HG03108 (cell line): Measurements from ENCODE around the gene C16orf86.

Source experiments
- ATAC-seq: cut with Tn5 transposase; IDR thresholded peaks from one replicate; pipeline ENCODE4 v1.9.1; 2021; ENCODE audit warnings: moderate library complexity; ENCODE audit not compliant: unreplicated experiment

The C16orf86 gene

GRCh38 chr16:67653128-67653788 is 13.4 kb upstream of the C16orf86 start:
- no peak for ATAC-seq

DNA sequence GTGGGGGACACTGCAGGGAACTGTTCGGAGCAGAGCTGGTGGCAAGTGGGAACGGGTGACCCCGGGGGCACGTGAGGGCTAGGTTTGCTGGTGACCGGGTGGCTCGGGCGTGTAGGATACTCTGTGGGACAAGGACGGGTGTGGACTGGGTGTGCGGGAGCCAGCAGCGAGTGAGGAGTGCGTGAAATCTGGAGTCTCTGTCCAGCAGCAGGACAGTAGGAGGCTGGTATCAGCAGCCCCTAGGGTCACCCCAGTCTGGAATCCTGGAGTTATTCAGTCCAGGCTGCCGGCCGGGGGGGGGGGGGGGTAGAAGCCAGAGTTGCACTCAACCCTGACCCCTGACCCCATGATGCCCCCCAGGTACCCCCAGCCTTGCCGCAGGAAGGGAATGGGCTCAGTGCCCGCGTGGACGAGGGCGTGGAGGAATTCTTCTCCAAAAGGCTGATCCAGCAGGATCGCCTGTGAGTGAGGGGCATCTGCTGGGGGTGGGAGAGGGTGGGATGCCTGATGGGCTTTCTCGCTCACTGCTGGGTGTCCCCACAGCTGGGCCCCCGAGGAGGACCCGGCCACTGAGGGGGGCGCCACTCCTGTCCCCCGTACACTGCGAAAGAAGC is 12.7 kb upstream of the C16orf86 start:
- no peak for ATAC-seq

DNA sequence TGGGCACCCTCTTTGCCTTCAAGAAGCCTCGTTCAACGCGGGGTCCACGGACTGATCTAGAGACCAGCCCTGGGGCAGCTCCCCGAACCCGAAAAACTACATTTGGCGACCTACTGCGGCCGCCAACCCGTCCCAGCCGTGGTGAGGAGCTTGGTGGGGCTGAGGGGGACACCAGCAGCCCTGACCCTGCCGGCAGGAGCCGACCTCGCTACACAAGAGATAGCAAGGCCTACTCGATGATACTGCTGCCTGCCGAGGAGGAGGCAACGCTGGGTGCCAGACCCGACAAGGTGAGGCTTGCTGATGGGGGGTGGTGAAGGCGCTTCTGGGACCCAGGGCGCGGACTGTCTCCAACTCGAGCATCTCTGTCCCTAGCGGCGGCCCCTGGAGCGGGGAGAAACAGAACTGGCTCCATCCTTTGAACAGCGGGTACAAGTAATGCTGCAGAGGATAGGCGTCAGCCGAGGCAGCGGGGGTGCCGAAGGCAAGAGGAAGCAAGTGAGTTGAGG is 12.2 kb upstream of the C16orf86 start:
- ATAC-seq = no peak

DNA sequence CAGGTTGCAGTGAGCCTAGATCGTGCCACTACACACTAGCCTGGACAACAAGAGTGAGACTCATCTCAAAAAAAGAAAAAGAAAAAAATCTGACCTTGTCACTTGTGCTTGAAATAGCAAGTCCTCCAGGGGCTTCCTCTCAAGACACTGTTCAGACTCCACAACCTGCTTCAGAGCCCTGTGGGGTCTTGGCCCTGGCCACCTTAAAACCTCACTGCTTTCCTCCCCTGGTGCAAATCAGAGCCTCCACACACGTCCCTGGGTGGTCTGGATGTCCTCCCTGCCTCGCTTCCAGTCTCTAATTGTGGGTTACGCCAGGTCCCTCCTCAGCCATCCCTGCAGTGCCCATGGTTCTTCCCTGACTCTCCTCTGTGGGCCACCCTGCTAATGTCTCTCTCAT is 11.3 kb upstream of the C16orf86 start:
- no peak for ATAC-seq

DNA sequence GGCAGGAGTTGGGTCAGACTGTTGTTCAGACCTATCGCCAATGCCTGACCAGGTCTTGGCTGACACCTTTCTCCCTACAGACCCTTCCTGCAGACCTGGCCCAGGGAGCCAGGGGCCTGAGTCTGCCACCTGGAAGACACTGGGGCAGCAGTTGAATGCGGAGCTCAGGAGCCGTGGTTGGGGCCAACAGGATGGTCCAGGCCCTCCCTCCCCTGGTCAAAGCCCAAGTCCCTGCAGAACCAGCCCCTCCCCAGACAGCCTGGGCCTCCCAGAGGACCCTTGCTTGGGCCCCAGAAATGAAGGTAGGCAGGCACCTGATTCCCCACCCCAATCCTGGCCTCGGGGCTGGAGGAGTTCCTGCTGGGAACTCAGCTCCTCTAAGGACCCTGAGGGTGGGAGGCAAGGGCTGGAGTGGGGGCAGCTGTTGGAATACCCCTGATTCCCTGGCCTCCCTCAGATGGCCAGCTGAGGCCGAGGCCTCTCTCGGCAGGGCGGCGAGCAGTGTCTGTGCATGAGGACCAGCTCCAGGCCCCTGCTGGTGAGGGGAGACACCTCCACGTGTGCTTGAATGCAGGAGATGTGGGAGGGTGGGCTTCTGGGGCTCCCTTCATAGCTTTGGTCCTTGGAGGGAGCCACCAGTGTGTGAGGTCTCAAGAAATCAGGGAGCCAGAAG is 10.1 kb upstream of the C16orf86 start:
- no peak for ATAC-seq

DNA sequence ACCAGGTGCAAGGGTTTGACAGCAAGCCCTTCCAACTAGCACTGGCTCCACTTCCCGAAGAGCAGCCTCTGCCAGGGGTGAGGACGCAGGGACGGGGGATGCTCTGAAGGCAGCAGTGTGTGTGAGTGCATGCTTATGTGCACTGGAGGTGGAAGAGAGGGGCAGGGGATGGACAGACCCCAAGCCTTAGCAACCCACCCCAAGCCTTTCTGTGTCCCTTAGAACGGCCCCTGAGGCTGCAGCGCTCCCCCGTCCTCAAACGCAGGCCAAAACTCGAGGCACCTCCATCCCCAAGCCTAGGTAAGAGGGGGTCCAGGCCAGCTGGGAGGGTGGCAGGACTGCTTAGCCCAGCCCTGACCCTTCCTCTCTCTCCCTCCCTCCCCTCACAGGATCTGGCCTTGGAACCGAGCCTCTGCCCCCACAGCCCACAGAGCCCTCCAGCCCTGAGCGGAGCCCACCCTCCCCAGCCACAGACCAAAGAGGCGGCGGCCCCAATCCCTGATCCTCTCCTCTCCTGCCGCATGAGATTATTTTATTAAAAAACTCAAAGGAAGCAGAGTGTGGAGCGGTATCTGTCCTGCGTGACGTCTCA is 9.5 kb upstream of the C16orf86 start:
- ATAC-seq = no peak

GRCh38 chr16:67657751-67658518 is 8.7 kb upstream of the C16orf86 start:
- ATAC-seq = no peak

DNA sequence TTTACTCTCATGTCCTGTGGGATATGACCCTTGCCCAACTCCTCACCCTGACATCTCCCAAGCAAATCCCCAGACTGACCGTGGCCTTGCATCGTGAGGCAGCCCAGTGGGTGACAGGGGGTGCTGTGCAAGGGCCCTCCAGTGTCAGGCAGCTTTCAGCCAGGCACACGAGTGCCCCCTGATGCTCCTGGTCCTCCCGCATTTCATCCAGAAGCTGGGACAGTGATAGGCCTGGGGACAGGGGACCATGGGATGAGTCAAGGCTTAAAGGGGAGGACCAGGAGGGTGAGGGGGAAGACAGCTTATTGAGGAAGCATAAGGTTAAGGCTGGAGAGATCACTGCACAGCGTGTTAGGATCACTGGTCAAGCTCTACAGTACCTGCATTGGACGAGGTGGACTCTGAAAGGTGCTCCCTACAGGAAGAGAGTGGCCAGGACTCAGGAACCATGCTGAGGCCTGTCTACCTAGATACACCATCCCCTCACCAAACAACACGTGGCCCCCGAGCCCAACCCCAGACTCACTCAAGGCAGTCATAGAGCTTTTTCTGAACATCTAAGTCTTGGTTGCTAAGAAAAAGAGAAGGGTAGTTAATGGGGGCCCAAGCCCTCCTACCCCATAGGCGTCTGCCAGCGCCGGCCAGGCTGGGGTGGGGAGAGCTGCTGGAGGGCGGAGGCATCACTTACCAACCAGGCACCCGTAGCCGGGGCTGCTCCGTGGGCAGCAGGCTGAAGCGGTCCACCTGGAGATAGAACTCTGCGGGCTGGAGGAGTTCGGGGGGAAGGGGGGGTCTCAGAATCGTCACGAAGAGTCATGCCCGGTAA is 7.6 kb upstream of the C16orf86 start:
- ATAC-seq = no peak

DNA sequence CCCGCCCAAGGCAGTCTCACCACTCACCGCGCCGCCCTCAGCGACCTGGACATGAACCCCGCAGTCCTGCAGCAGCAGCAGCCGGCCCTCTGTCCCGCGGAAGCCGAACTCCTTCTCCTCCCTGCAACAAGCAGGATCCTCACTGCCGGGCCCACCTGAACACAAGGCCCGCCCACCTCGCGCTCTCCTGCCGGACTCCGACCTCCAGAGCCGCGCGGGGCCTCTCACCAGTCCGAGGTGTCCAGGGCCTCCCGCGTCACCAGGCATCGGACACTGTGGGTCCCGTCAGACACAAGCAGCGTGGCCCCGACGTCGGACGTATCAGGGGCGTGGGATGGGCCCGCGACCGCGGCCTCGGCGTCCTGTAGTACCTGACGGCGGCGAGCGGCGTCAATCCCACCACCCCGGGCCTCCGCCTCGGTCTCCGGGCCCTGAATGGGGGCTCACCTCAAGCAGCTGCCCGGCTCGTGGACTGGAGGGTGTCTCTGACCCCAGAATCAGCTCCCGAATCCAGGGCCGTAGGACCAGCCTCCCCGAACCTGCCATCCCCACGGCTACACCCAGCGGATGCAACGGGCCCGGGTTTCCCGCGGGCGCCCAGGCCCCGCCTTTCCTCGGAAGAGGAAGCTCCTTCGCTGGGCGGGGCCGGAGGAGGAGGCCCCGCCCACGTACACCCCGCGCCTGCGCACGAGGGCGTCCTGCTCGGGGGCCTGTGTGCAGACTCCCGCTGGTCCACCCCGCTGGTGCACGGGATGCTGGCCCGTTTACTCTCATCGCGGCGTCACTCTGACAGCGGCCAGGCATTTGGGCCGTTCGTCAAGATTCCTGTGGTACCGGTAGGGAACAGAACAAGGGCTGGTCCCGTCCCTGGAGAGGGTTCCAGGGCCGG is 6.7 kb upstream of the C16orf86 start, which contains the start of gene ACD:
Gene ACD (minus strand): TSS at position 586 of the 889 bp plus-strand sequence. CDS start 40 bp downstream, at position 546.
- ATAC-seq = peak; percentile 42

- ATAC-seq = peak; percentile 68
These were observed 6.0 kb upstream of the C16orf86 start, which contains the start of gene PARD6A for GRCh38 chr16:67660564-67661028. PARD6A (plus strand) TSS chr16:67660960; CDS start chr16:67661039, 79 bp downstream.

GRCh38 chr16:67661101-67661761 is 5.4 kb upstream of the C16orf86 start:
- ATAC-seq = no peak

- ATAC-seq = no peak
These were observed 4.5 kb upstream of the C16orf86 start for GRCh38 chr16:67661886-67662652.

DNA sequence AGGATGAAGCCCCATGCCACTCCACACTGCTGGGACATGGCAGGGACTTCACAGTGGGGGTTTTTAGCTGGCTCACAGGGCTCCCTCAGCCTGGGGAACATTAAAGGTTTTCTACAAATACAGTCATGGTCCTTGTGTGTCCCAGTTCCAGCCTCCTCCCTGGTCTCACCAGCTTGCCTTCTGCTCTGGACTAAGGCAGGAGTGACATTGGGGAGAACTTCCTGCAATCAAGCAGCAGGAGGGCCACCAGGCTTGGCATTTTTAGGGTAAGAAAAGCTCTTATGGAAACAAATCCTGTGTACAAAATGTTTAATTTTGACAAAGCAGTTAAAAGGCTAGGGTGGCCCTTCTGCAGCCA is 4.0 kb upstream of the C16orf86 start:
- ATAC-seq = no peak

DNA sequence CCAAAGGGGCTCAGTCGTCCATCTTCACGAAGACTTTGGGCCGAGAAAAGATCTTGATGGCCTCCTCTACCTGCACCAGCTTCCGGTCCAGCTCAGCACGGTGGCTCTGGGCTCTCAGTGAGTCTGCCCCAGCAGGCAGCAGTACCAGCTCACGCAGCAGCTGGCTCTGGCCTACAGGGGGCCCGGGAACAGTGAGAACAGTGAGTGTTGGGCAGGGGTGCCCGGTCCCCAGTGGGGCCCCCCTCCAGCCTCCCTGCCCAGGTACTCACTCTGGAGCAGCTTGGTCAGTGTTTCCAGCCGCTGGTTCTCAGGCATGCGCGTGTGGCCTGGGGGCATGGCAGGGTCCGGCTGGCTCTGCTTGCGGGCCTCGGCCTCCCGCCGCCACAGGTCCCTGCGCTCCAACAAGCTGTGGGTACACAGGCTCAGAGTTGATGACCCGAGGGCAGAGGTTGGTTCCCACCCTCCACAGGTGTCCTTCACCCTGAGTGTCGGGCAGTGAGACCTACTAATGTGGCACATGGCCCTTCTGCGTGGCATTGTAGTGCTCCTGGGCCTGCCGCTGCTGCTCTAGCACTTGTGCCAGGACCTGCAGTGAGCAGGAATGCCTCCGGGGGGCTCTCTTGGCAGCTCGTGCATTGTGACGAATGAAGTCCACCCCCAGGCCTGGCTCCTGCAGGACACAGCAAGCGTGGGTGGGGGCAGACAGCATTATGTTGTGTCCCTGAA is 3.3 kb upstream of the C16orf86 start:
- ATAC-seq = no peak

DNA sequence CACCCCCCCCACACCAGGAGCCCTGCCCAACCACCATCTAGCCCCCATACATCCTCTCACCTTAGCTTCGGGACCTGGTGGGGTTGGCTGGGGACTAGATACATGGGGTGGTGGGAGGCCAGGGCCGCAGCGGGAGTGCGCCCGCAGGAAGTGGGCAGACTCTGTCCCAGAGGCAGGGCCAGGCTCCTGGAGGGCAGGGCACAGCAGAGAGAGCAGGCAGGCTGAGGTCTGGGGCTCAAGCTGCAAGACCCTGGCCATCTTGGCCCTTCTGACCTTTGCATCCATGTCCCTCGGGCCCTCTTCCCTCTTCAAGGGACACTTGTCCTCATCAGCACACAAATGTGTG is 2.8 kb upstream of the C16orf86 start:
- ATAC-seq = no peak

GRCh38 chr16:67664258-67664657 is 2.4 kb upstream of the C16orf86 start:
- ATAC-seq = no peak

GRCh38 chr16:67664871-67665270 is 1.7 kb upstream of the C16orf86 start:
- ATAC-seq = no peak
